Adipose tissue (tissue), 3 donors: Measurements from ENCODE around the gene PRDM1. TPM values are rescaled to one million over a fixed set of nuclear protein-coding genes. Genes with fewer than 3 reads are reported as not detected.

ENCODE experiments used
- H3K27ac ChIP-seq: one replicate; pipeline ENCODE4 v1.5.1; 2013; ENCODE audit warnings: low read depth, low read length
- WGBS, 3 donors: extraction: QIAGEN DNeasy Blood & Tissue Kit; methylation state at CpG; one replicate each; pipeline ENCODE4 v1.1.7; 2013; 5-methylcytosine and 5-hydroxymethylcytosine counted together
- polyA plus RNA-seq, 3 donors: library from polyadenylated mRNA; stranded (reverse); fragments of 200-250 nt; gene quantifications; one replicate each; pipeline ENCODE4 v1.2.3, GENCODE V29; 2013
- donor health status: healthy with polysubstance abuse.
- donor health status: Bipolar disorder and iron deficiency.
- donor health status: healthy.

Gene PRDM1
- polyA plus RNA-seq, 3 donors: 0.49 to 3.1 (median 1.5) TPM

DNA sequence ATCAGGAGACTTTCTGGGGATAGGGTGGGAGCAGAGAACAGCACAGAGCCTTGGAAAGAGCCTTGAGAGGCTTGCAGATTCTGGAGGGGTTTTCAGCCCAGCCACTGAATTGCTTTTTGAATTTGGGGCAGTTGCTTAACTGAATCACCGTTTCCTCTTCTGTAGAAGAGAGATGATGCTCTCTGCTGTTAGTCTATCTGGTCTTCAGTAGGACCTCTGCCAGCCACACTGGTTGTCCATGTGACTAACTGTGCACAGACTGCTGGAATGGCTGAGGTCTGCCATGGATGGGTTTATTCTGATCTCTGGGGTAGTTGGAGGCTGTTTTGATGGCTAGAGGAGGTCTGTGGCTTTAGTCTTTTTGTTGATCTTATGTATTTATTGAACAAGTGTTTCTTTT is 21.4 kb upstream of the PRDM1 start:
- H3K27ac ChIP-seq: no peak overlapping the region
- WGBS, 3 donors: 54 to 90% (median 86%) methylated on average over 1 of the region's 1 CpG

DNA sequence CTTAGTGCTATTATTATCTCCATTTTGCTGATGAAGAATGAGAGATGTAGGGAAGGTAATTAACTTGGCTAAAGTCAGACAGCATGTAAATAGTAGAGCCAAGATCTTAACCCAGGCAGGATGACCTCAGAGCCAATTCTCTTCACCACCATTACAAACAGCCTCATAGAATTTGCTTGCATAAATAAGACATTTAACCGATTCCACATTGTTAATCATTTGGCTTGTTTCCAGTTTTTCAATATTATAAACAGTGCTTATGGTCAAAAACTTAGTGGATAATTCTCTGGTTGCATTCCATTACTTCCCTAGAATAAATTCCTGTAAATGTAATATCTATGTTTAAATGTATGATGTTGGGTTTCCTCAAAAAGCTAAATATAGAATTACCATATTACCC is 19.1 kb upstream of the PRDM1 start:
- WGBS, 3 donors: 51 to 74% (median 66%) methylated on average over 1 of the region's 1 CpG
- no peak overlapping the region for H3K27ac ChIP-seq

DNA sequence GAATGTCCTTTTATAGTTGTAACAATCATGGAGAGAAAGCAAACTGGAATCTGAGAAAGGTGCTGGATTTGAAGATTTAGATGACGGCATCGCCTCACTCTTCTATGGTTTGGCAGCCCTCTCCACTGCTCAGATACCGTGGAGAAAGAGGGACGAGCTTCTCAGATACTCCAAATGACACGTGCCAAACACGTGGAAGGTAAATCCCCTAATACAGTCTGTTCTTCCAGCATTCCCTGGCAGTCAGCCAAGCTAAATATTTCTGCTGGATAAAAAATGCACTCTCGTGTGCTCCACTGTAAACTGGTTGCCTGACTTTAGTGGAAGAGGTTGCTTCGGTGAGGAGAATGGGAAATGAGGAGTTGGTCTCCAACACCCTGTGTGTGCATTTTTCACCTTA is 16.7 kb upstream of the PRDM1 start:
- H3K27ac ChIP-seq: no peak overlapping the region
- 24 to 31% (median 28%) methylated on average over 8 of the region's 8 CpGs for WGBS, 3 donors

DNA sequence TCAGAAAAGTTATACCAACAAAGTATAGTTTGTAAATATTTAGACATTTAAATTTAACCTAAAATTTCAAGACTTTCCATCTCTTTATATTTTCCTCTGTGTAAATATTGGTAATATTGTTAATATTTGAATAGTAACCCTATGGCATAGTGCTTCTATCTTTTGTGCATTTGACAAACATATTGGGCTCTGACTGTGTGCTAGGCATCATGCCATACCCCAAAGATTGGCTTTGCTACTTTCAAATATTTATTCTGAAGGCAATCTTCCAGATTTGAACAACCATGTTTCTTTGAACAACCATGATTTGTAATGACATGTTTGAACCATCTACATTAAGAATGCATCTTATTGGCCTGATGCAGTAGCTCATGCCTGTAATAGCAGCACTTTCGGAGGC is 15.5 kb upstream of the PRDM1 start:
- 94 to 100% (median 100%) methylated on average over 1 of the region's 1 CpG for WGBS, 3 donors
- no peak overlapping the region for H3K27ac ChIP-seq

DNA sequence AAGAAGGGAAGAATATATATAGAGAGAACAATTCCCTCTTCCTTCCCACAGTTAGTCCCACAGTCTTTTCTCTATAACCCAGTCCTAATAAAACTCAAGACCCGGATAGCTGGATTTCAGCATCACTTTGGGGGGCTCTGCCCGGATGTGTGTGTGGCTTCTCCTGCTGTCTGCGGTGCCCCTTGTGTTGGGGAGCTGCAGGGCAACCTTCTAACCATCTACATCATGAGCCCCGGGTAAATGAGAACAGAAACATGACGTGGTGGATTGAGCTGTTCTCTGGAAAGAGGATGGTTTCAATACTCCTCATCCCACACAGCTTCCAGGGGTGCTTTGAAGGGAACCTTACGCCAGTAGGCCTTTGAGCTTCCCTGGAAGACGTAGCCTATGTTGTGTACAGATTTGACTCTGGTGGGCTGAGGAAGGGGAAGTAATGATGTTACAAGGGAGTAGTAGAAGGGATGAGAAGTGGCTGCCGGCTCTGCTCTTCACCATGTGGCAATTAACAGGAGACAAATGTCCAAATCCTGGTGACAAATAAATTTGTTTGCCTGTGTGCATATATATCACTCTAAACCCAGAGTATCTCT is 13.5 kb upstream of the PRDM1 start:
- no peak overlapping the region for H3K27ac ChIP-seq
- WGBS, 3 donors: 76 to 85% (median 76%) methylated on average over 8 of the region's 8 CpGs

DNA sequence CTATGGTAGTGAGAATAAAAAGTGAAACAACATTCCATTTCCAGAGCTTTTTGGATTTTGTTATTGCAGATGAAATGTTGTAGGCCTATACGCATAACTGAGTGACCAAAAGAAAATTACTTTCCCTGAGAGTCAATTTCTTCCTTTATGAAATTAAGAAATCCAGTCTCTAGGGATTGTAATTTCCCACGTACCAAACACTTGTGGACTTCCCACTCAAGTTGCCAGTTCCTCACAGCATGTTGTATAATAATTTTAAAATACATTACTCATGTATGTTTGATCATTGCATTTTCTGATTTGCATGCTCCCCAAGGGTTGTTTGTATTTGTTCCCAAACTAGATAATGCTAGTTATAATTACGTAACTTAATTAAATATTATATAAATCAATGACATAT is 12.0 kb upstream of the PRDM1 start:
- WGBS, 3 donors: 67 to 81% (median 72%) methylated on average over 3 of the region's 3 CpGs
- no peak overlapping the region for H3K27ac ChIP-seq

DNA sequence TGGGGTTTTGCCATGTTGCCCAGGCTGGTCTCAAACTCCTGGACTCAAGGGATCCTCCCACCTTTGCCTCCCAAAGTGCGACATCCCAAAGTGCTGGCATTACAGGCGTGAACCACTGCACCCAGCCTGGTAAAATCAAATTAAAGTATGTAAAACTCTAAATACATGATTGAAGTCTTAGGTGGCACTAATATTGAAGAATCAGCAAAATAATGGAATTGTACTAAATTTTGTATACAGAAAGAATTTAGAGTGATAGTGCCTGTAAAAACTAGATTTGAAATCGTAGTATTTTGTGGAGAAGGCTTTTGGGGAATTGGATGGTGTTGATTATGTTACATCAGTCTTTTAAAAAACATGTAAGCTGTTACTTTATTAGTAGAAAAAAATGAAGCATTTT is 10.0 kb upstream of the PRDM1 start:
- no peak overlapping the region for H3K27ac ChIP-seq
- WGBS, 3 donors: 88 to 95% (median 92%) methylated on average over 3 of the region's 3 CpGs

DNA sequence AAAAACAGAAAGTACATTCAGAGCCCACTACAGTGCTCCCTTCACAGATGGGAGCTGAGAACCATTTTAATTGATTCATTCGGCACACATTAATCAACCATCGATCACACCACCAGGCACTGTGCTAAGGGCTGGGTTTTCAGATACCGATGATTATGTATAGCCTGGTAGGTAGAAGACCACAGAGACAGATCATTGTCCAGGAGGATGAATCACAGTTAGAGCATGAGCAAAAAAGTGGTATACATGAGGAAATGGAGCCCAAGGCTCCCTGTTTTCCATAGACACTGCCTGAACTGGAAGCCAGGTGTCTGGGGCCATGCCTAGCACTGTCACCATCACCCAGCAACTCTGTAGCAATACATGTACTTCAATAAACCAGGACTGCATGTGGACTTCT is 9.0 kb upstream of the PRDM1 start:
- WGBS, 3 donors: 74 to 95% (median 87%) methylated on average over 3 of the region's 3 CpGs
- H3K27ac ChIP-seq: no peak overlapping the region

DNA sequence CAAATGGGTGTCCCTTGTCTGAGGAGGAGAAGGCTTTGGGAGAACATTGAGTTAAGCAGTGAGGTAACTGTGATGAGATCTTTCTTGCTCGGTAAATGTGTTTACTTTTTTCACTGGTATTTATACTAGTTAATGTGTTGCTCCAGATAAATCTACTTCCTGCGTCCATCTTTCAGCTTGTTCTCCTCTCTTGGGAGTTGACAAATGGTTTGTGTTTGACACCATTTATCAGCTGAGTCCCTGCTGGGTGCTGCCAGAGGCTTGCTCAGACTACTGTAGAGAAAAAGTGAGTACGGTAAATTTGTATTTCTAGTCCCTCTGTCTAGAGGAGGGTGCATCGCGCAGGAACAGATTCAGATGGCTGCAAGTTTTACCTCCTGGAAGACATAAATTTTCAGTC is 8.3 kb upstream of the PRDM1 start:
- no peak overlapping the region for H3K27ac ChIP-seq
- 47 to 76% (median 68%) methylated on average over 5 of the region's 5 CpGs for WGBS, 3 donors

DNA sequence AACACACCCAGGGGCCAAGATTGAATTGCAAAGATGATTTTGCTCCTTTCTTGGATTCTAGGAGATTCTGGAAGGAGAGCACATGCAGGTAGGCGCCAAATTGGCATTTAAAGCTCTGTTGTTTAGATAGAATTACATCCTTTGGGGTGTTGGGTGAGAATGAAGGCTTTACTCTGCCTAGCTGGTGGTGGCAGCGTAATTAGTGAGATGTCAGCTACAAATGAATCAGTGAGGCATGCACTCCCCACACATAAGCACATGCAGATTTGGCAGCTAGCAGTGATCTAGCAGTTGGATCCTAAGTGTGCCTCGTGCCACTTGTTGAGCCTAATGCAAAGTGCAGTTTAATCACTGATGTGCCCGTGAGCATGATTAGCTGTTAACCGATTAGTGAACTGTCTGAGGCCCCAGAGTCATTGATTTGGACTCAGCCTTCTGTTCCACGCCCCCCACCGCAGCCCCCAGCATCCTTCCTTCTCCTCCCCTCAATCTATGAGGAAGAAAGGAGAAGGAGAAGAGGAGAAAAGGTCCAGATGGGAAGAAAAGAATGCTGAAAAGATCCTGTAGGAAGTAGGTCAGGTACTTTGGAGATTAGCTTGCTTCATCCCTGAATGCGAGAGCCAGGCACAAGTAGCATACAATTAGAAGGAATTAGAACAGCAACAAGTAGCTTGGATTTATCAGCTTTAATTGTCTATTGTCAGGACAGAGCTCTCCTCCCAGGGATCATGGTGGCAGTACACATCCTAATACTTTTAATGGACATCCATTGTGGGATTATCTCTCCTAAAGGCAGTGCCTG is 6.0 kb upstream of the PRDM1 start:
- WGBS, 3 donors: 69 to 93% (median 88%) methylated on average over 8 of the region's 8 CpGs
- no peak overlapping the region for H3K27ac ChIP-seq

DNA sequence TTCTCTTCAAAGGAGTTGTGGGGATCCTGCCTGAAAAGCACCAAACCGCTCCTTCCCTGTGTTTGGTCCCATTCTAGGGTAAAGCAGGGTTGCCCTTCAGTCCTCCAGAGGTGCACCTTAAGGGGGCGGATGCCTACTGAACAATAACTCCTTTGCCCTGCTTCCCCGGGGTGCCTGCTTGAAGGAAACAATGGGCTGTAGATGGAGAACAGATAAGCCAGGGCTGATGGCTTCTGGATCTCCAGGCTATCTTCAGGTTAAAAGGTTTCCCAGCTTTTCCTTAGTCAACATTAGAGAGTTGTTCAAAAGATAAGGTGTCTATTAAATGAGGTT is 5.4 kb upstream of the PRDM1 start:
- WGBS, 3 donors: 83 to 90% (median 85%) methylated on average over 3 of the region's 3 CpGs
- no peak overlapping the region for H3K27ac ChIP-seq

DNA sequence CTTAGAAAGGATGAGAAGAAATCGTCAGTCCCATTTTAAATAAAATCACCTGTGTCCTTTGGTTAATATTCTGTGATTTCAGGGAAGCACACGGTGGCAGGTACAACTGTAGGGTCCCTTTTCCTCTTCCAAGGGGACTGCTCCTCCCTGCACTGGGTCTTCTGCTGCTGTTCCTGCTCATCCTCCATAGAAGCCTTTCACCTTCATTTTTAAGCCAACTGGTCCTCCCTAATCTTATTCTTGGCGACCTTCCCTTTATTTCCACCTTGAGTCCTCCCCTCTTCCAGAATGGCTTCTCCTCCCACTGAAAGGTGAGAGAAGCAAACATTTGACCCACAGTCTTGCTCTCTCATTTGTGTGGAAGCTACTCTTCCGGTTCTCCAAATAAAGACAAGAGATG is 4.4 kb upstream of the PRDM1 start:
- WGBS, 3 donors: 50 to 95% (median 83%) methylated on average over 4 of the region's 4 CpGs
- no peak overlapping the region for H3K27ac ChIP-seq

DNA sequence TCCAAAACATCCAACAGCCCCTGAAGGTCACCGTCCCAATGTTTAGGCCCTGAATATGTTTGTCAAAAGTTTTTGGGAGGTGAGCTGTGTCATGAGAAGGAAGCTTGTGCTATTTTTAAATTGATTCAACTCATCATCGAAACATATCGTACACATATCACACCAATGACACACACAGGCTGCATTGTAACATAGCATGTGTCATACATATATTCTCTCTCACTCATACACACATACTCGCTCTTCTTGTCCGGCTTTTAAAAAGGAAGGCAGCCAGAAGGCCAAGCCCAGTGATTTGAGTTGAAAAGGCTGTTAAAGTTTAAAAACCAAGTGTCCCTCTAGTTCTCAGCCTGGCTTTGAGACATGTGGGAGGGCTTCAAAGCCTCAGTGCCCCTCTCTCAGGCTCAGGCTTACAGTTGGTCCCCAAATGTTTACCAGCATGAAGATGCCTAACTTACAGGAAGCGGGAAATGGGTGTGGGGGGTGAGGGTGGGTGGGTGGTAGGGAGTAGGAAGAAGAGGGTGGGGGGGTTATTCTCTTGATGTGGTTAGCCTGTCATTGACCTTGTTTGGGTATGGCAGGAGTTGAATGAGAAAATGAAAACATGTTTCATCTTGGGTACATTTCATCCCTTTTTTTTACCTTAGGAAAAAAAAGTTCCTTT is 3.3 kb upstream of the PRDM1 start:
- H3K27ac ChIP-seq: no peak overlapping the region
- WGBS, 3 donors: 82 to 94% (median 90%) methylated on average over 6 of the region's 6 CpGs

DNA sequence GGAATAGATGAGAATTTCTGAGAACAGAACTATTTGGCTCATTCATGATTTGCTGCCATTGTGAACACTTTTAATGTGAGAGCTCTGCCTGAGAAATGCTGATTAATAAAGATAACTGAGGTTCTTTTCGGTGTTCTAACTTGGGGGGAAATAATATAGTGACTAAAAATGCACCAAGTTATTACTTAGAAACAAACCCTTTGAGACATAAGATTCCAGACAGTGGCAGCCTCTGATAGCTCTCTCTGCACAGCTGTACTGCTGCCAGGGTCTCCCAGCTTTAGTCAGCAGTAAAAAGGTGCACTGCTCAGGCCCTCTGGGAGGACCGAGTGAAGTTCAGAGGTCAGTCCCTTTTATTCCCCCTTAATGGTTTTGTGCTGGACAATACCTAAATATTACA is 2.5 kb upstream of the PRDM1 start:
- no peak overlapping the region for H3K27ac ChIP-seq

DNA sequence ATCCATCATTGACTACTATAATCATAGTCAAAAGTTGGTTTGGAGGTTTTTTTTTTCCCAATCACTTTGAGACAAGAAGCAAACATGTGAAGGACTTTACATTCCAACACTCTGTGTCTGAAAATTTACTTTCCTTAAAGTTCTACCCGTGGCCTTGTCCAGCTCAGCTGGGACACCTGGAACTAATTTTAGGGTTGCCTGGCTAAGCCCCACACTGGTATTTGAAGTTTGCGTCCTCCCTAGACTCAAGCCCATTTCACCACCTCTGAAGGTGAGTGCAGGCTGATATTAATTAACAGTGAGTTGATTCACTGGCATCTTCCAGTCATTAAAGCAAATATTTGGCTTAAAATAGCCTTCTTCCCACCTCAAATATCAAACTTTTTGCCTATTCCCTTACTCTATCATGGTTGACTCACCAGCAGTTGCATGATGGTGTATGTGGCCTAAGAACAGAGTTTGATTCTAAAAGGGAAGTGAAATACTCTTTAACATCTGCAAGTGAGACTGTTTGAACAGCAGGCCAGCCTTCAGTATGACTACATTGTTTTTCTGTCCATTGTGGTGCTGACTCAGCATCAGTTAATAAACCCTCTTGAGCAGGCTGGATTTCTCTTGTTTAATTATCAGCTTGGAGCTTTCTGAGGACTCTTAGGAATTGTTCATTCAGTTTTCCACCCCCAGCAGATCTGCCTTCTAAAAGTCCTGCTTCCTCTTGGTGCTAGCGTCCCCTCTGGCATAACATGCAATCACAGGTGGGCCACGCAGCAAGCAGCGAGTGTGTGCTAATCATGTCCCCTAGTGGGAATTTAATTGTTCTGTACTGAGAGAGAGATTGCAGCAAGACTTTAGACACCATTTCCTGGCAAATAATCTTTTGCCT is 1.8 kb upstream of the PRDM1 start:
- 50 to 75% (median 54%) methylated on average over 5 of the region's 5 CpGs for WGBS, 3 donors

More for the DNA sequence above, 2.5 kb upstream of the PRDM1 start:
- WGBS, 3 donors: 84 to 86% (median 85%) methylated on average over 2 of the region's 2 CpGs

DNA sequence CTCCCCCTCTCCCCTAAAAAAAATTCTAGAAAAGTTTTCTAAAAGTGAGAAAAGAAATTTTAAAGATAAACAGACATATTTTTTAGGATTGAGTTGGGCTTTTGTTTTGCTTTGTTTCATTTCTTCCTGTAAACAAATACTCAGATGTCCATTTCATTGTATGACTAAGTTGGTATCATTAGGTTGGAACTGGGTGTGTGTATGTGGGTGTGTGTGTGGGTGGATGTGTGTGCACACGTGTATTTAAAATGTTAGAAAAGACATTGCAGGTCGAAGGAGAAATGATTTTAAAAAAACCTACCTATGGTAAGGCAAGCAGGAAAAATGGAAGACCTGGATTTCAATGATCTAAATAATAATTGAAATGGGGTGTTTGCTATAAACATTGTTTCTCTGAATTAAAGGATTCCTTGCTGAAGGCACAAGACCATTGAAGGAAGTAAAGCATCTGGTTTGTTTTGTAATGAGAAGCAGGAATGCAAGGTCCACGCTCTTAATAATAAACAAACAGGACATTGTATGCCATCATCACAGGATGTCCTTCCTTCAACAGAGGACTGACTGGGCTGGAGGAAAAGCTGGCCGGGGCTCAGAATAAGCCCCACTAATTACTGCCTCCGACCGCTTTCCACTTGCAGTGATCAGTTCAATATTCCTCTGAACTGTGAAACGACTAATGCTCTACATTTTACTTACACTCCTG is 996 bp upstream of the PRDM1 start:
- H3K27ac ChIP-seq: no peak overlapping the region
- WGBS, 3 donors: 28 to 37% (median 36%) methylated on average over 7 of the region's 7 CpGs

More for the DNA sequence above, 1.8 kb upstream of the PRDM1 start:
- no peak overlapping the region for H3K27ac ChIP-seq

DNA sequence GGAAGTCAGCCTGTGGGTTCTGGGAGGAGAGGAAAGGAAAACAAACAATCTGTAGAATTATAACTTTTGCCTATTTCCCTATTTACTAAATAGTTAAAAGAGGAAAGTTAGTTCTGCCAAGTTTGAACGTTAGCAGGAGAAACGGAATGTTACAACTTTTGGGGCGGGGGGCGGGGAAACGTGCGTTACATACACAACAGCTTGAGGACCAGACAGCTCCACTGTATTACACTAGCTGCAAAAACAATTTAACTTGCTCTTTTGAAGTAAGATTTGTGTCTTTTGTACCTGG is 498 bp upstream of the PRDM1 start:
- H3K27ac ChIP-seq: no peak overlapping the region
- WGBS, 3 donors: 4 to 10% (median 5%) methylated on average over 6 of the region's 6 CpGs

DNA sequence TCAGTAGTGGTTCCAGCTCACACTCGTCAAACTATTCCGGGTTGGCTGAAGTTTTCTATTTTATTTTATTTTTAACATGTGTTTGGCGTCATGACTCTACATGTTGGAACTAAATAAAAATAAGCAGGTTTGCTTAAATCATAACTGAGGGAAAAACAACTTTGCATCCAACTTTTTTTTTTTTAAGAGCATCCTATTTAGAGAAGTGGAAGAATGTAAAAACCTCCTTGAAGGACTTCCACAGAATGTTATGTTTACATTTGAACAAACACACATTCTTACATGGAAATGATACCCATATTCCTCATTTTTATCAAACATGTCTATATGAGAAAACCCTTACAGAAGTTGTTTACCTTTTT is 659 bp downstream of the PRDM1 start:
- WGBS, 3 donors: 8 to 12% (median 9%) methylated on average over 3 of the region's 3 CpGs
- no peak overlapping the region for H3K27ac ChIP-seq
